ENCODE results near the gene NPDC1.

Gene NPDC1

DNA sequence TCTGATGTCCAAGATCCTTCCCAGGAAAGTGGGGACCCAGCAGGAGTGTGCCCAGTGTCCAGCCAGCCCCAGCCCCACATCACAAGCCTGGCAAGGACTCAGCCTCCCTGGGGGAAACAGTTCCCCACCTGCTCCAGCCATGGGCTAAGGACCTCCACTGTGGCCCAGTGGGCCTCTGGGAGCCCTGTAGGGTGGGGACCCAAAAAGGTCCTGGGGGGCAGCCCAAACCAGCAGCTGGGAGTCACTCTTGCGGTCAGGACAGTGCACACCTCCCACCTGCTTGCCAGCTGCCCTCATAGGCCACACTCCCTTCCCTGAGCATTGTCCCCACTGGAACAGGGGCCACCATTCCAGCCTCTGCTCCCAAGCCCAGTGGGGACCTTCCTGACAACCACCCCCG is 19.6 kb downstream of the NPDC1 start:
- DNase-seq (ENCODE audit: low read depth in 2 of 2): no peak

DNA sequence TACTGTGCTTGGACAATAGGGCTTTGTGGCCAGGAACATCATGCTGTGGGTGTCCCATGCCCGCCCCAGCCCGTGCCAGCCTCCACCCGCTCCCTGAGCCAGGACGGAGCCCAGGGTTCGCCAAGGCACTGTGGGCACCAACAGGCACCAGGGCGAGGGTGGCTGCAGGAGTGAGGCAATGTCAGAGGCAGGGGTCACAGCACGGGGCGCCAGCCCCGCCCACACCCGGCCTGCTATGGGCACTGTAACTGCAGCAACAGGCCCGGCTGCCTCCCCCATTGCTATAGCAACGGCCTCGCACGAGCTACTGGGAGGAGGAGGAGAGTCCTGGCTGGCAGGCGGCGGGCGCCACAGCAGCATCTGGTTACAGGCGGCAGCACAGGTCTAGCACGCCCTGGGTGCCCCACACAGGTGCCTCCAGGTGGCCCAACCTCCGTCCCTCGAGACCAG is 20.4 kb downstream of the NPDC1 start:
- DNase-seq (ENCODE audit: low read depth in 2 of 2): no peak

DNA sequence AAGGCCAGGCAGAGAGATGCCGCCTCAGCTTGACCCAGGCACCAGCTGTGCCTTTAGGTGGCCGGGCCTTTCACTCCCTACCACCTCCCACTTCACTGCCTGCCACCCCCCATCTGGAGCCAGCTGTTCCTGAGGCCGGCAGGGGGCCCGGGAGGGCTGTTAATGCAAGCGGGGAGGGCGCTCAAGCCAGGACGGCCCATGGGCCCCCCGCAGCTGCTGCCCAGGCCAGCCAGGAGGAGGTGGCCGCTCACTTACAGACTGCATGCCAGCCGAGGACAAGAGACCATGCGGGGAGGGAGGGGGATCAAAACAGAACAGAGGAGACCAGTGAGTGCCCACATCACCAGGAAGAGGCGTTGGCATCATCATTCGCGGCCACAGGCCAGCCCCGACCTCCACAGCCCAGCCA is 22.4 kb downstream of the NPDC1 start:
- no peak for DNase-seq (ENCODE audit: low read depth in 2 of 2)

DNA sequence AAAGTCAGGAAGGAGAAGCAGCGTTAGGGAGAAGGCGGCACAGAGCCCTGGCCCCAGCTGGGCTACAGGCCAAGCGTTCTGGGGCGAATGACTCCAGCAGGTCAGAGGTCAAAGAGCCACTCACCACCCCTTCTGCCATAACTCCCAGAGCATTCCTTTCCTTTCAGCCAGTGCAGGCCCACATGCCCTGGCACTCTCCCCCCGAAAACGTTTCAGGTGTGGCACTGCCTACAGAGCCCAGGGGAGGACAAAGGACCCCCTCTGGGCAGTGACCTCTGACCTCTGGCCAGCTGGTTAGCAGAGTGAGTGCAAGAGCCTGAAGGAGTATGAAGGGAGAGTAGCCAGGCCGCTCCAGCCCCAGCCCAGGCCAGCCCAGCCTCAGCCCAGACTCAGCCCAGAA is 22.8 kb downstream of the NPDC1 start:
- no peak for DNase-seq (ENCODE audit: low read depth in 2 of 2)

DNA sequence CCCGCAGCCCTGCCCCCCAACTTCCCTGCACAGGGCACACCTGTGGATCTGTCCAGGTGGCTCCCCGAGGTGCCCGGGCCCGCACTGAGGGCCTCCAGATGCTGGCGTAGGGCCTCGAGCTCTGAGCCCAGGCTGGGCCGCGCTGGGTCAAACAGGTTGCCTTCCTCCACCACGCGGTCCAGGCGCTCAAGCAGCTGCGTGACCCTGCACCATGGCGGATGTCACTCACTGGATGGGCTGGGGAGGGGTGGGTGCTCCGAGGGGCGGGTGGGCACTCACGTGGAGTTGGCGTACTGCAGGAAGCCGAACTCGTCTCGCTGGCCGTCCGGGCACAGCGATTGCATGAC is 23.3 kb downstream of the NPDC1 start:
- no peak for DNase-seq (ENCODE audit: low read depth in 2 of 2)

DNA sequence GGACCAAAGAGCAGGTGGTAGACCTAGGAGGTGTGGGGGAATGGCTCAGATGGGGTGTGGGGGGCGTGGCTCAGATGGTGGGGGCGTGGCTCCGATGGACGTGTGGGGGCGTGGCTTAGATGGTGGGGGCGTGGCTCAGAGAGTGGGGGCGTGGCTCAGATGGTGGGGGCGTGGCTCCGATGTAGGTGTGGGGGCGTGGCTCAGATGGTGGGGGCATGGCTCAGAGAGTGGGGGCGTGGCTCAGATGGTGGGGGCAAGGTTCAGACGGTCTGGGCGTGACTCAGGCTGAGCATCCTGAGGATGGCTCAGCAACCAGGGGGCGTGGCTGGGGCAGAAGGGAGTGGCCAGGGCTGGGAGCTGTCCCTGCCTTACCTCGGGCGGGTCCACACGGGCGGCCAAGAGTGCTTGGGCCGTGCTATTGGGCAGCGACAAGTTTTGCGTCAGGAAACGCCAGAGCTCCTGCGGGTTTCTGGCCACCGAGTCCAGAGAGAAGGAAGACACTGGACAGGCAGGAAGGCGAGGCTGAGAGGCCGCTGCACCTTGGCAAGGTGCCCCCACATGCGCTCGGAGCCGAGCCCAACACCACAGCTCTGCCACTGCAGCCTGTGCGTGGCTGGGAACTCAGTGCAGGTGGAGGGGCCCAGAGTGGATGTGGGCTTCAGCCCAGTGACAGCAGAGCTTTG is 23.9 kb downstream of the NPDC1 start:
- DNase-seq (ENCODE audit: low read depth in 2 of 2): peak; percentile 54 to 75

- no peak for DNase-seq (ENCODE audit: low read depth in 2 of 2)
These were observed 24.4 kb downstream of the NPDC1 start for GRCh38 chr9:137021568-137021978.

- no peak for DNase-seq (ENCODE audit: low read depth in 2 of 2)
These were observed 25.0 kb downstream of the NPDC1 start for GRCh38 chr9:137020771-137021567.

GRCh38 chr9:137019891-137020683 is 25.9 kb downstream of the NPDC1 start:
- no peak for DNase-seq (ENCODE audit: low read depth in 2 of 2)

DNA sequence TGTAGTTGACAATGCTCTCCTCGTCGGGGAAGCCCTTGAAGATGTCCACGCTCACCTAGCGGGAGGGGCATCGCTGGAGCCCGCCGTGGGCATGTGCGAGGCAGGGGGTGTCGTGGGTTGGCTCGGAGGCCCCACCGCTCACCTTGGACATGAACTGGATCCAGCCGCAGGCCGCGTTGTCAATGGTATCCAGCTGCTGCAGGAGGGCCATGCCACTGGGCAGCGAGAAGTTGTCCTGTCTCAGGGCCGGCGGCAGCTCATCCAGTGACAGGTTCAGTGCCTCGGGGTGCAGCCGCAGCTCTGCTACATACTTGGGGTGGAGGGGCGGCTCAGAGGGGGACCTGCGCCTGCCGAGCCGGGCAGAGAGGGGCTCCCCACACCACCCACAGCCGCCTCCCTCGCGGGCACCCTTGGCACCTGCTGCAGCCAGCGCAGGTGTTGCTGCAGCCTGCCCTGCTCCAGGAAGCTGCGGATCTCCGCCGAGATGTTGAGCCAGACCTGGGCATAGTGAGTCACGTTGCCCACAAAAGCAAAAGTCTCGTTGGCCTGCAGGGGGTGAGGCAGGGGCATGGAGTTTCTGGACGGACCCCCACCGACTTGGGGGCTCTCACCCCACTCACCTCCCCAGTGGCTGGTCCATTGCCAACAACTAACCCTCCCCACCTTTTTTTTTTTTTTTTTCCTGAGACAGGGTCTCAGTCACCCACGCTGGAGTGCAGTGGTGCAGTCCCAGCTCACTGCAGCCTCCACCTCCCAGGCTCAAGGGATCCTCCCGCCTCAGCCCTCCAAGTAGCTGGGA is 27.0 kb downstream of the NPDC1 start:
- no peak for DNase-seq (ENCODE audit: low read depth in 2 of 2)

DNA sequence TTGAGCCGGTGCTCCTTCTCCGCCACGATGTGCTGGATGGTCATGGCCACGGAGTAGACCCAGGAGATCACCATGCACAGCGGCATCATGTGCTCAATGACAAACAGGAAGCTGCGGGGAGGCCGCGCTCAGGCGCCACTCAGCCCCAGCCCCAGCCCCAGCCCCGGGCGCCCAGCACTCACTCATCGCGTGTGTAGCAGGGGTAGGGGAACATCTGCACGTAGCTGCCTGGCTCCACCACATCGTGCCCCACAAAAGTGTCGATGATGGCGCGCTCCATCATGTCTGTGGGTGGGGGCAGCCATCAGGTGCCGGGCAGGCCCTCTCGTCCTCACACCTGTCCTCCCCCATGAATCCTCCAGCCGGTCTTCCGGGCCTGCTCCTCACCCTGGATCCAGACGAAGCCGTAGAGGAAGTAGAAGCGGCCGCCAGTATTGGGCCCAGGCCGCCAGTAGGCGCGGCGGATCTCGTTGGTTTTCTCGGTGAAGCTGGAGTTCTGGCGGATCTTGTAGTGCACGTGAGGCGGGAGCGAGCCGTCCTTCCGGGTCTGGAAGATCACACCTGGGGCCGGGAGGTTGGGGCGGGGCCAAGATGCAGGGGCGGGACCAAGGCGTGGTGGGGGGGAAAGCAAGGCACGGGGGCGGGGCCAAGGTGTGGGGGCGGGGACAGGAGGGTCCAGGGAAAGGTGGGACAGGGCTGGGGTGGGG is 28.0 kb downstream of the NPDC1 start:
- DNase-seq (ENCODE audit: low read depth in 2 of 2): no peak

- DNase-seq (ENCODE audit: low read depth in 2 of 2): no peak
These were observed 28.9 kb downstream of the NPDC1 start for GRCh38 chr9:137017071-137017470.

DNA sequence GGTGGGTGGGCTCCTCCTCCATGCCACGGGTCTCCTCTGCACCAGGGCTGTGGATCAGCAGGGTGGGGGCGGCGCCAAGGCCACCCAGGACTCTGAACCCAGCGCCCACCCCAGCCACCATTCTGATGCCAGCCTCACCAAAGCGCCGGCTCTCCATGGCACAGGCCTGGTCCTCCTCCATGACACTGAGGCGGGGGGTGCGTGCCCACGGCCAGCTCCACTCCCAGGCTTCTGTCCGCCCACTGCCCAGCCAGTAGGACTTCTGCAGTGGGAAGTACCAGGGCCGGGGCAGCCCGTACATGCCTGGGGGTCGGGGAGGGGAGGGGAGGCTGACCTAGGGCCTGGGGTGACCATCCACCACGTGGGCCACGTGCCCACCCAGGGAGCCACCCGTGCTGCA is 29.5 kb downstream of the NPDC1 start:
- DNase-seq (ENCODE audit: low read depth in 2 of 2): no peak

GRCh38 chr9:137015976-137016375 is 30.0 kb downstream of the NPDC1 start:
- DNase-seq (ENCODE audit: low read depth in 2 of 2): no peak

GRCh38 chr9:137015540-137015930 is 30.4 kb downstream of the NPDC1 start:
- DNase-seq (ENCODE audit: low read depth in 2 of 2): no peak

- no peak for DNase-seq (ENCODE audit: low read depth in 2 of 2)
These were observed 31.0 kb downstream of the NPDC1 start for GRCh38 chr9:137014776-137015539.

DNA sequence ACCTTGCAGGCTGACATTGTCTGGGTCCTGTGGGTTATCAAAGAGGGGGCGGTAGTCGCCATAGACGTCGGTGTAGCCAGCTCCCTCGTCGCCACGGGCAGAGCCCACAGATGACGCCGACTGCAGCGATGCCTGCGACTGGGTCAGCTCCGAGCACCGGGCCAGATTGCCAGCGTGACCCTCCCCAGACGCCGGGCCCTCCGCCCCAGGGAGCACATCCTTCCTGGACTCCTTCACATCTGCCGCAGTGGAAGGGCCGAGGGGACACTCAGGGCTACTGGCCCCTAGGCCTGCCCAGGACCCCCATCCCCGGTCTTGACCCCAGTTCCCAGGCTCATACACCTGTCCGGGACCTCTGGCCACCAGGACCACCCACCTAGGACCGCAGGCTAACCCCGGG is 31.8 kb downstream of the NPDC1 start:
- DNase-seq (ENCODE audit: low read depth in 2 of 2): no peak

GRCh38 chr9:137013571-137013940 is 32.4 kb downstream of the NPDC1 start:
- DNase-seq (ENCODE audit: low read depth in 2 of 2): no peak

DNA sequence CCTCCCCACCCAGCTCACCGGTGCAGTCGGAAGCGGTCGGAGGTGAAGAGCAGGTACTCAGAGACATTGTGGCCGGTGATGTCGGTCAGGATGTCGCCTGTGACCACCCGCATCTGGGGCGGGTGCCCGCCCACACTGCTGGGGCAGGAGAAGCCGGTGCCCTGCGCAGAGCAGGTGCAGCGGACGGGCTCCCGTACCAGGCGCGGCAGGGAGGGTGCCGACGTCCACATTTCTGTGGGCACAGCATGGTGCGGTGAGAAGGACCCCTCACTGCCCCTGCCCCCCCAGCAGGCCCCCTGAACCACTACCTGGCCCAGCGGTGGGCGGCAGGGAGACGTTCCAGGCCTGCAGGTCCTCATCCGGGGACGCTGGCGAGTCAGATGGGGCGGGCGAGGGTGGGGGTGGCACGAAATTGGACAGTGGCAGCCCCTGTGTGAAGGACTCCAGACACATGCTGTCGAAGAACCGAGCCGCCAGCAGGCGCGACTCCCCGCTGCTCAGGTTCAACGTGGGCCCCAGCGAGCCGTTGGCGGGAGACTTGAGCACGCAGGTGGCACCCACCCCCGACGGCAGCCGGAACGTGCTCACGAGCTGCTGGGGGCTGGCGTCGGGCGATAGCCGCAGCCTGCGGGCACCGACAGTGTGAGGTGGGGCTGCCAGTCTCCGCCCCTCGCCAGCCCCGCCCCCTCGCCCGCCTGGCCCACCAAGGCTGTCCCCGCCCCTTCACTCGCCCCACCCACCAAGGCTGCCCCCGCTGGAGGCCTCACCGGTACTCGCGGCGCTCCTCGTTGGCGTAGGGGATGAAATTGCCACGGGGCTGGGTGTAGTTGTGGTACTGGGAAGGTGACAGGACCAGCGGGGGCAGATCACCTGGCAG is 33.0 kb downstream of the NPDC1 start:
- no peak for DNase-seq (ENCODE audit: low read depth in 2 of 2)

Data from stimulated activated CD4-positive, alpha-beta T cell treated with anti-CD3 and anti-CD28 coated beads, Interleukin-12 subunit alpha, Interleukin-12 subunit beta, amount 100 ng/mL, for 24 hours (primary cell).